Upper lobe of left lung (tissue), 4 donors: Measurements from ENCODE around the gene AFF3.

ENCODE experiments used
- CTCF ChIP-seq, 6 experiments: fragments of 450-650 bp in 4 of 6; fragments of 200-600 bp in 2 of 6; sonication (generic) in 2 of 6; IDR thresholded peaks; one replicate each; pipeline ENCODE4 v1.5.1; 2016 to 2019; ENCODE audit warnings: antibody characterized with exemption in 6 of 6
- POLR2A ChIP-seq, 4 donors: fragments of 450-650 bp; IDR thresholded peaks; one replicate each; pipeline ENCODE4 v1.5.1; 2016 to 2017; ENCODE audit warnings: antibody characterized with exemption in 4 of 4, mild to moderate bottlenecking in 2 of 4

GRCh38 chr2:99875627-99876201 lies 266.7 kb downstream of the AFF3 start:
- TF ChIP-seq POLR2A (IDR thresholded peaks at IDR 0.05) (no peak), CTCF (IDR thresholded peaks at IDR 0.05) (no peak)
